ENCODE results near the gene MMP15.

MMP15 gene

DNA sequence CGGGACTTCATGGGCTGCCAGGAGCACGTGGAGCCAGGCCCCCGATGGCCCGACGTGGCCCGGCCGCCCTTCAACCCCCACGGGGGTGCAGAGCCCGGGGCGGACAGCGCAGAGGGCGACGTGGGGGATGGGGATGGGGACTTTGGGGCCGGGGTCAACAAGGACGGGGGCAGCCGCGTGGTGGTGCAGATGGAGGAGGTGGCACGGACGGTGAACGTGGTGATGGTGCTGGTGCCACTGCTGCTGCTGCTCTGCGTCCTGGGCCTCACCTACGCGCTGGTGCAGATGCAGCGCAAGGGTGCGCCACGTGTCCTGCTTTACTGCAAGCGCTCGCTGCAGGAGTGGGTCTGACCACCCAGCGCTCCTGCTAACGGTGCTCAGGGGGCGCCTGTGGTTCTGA is 19.5 kb downstream of the MMP15 start:
- TF ChIP-seq, protein P1, sequence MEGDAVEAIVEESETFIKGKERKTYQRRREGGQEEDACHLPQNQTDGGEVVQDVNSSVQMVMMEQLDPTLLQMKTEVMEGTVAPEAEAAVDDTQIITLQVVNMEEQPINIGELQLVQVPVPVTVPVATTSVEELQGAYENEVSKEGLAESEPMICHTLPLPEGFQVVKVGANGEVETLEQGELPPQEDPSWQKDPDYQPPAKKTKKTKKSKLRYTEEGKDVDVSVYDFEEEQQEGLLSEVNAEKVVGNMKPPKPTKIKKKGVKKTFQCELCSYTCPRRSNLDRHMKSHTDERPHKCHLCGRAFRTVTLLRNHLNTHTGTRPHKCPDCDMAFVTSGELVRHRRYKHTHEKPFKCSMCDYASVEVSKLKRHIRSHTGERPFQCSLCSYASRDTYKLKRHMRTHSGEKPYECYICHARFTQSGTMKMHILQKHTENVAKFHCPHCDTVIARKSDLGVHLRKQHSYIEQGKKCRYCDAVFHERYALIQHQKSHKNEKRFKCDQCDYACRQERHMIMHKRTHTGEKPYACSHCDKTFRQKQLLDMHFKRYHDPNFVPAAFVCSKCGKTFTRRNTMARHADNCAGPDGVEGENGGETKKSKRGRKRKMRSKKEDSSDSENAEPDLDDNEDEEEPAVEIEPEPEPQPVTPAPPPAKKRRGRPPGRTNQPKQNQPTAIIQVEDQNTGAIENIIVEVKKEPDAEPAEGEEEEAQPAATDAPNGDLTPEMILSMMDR (IDR thresholded peaks at IDR 0.05; ENCODE audit: low read depth, low read length, missing control alignments), result no peak
- H3K4me3 ChIP-seq (replicated peaks; ENCODE audit: low read depth, low read length), result no peak overlapping the region
- no peak for DNase-seq (ENCODE audit: extremely low read depth, low read depth)

DNA sequence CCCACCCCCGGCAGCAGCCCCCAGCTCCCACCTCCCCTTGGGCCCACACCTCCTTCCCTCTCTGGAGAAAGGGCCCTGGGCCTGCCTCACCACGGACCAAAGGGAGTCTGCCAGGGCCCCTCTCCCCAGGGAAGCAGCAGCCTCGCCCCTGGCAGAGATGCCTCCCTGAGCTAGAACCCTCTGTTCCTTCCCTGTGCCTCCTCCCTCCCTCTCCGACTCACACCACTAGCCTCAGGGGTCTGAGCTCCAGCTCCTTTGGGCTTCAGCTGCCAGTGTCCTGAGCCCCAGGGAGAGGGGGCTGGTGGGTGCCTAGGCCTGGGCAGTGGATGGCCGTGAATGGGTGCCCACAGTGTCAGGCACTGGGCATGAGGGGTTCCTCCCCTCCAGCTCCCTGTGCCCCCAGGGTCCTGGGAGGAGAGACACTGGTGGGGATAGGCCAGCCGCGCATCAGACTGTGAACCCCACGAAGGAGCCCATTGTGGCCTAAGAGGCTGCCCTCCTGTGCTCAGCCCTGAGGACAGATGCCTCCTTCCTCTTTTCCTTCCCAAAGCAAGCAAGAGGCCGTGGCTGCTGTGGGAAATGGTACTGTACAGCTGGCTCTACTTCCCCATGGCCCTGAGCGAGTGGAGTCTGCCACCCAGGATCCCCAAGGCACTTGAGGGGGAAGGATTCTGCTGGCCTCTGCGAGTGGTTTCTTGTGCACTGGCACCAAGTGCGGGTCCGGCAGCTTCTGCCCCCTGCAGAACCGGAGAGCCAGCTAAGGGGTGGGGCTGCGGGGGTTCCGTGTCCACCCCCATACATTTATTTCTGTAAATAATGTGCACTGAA is 20.7 kb downstream of the MMP15 start:
- no peak overlapping the region for H3K4me3 ChIP-seq (replicated peaks; ENCODE audit: low read depth, low read length)
- no peak for DNase-seq (ENCODE audit: extremely low read depth, low read depth)
- TF ChIP-seq, protein P1 (IDR thresholded peaks at IDR 0.05; ENCODE audit: low read depth, low read length, missing control alignments), result no peak

DNA sequence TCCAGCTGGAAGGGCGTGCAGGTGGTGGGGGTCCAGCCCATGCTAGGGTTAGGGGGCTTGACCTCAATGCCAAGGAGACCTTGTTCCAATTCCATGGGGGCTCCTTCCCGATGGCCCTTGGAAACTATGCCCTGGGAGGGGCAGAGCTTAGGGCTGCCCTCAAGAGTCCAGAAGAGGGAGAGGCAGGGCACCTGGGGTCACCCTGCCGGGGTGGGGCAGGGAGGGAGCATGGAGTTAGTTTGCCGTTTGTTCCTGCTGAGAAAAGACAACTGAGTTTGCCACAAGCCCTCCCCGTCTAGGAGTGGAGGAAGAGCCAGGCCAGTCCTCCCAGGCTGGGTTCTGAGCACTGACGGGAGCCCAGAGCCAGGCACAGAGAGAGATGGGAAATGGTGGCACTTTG is 21.4 kb downstream of the MMP15 start:
- TF ChIP-seq, protein P1 (IDR thresholded peaks at IDR 0.05; ENCODE audit: low read depth, low read length, missing control alignments), result no peak
- H3K4me3 ChIP-seq (replicated peaks; ENCODE audit: low read depth, low read length), result no peak overlapping the region
- no peak for DNase-seq (ENCODE audit: extremely low read depth, low read depth)

DNA sequence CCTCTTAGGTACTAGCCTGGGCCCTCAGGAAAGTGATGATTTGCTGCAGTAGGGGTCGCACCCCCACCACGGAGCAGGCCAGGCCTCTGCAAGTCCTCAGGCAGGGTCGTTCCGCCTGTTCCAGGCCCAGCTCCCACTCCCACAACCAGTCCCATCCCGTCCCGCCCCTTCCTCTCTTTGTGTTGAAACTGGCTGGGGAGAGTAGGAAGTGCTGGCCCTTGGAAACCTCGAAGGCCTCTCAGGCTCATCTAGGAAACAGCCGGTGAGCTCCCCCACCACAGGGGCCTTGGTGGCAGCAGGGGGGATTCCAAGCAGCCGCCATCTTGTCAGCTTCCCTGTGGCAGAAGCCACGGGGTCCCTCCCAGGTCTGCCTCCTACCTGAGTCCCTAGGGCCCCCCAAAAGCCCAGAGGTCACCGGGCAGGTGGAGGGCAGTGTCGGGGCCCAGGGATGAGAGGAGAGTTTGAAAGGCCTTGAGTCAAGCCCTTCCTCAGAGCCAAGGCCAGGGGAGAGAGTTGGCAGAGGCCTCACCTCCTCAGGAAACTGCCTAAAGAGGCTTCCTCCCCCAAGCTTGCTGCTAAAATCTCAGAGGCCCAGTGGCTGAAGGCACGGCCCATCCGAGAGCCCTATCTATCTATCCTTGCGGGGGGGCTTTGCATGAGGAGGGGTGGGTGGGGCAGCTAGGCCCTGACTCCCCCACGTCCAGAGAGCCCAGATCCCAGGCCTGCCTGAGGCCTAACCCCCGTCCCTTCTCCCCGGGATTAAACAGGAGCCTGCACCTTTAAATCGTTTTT is 22.2 kb downstream of the MMP15 start:
- no peak overlapping the region for H3K4me3 ChIP-seq (replicated peaks; ENCODE audit: low read depth, low read length)
- TF ChIP-seq, protein P1 (IDR thresholded peaks at IDR 0.05; ENCODE audit: low read depth, low read length, missing control alignments), result no peak
- no peak for DNase-seq (ENCODE audit: extremely low read depth, low read depth)

DNA sequence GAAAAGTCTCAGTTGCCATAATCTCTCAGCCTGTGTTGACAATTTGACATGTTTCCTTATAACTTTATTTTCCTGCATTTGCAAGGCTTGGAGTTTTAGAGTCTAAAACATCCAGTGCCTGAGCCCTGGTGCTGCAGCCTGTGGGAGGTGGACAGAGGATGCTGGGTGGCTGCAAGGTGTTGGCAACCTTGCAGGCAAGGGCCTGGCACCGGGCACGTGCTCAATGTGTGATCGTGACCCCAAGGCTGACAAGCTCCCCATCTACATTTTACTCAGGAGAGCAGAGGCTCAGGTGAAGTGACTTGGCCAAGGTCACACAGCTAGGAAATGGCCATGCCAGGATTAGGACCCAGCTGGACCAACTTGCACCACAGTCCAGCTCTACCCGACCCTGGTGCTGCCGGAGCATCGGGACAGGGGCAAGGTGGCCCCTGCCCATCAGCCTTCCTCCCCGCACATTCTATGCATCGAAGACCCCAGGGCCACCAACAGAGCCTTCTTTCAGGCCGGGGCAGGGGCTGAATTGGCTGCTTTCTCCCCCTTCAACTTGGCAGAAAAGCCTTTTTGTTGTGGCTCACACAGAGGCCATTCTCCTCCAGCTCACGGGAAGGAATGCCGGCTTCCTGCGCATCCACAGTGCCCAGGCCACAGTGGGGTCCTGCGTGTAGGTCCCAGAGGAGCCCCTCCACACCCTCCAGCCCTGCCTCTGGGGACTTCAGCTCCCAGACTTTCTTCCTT is 23.1 kb downstream of the MMP15 start:
- no peak for DNase-seq (ENCODE audit: extremely low read depth, low read depth)
- TF ChIP-seq, protein P1 (IDR thresholded peaks at IDR 0.05; ENCODE audit: low read depth, low read length, missing control alignments), result no peak
- no peak overlapping the region for H3K4me3 ChIP-seq (replicated peaks; ENCODE audit: low read depth, low read length)

DNA sequence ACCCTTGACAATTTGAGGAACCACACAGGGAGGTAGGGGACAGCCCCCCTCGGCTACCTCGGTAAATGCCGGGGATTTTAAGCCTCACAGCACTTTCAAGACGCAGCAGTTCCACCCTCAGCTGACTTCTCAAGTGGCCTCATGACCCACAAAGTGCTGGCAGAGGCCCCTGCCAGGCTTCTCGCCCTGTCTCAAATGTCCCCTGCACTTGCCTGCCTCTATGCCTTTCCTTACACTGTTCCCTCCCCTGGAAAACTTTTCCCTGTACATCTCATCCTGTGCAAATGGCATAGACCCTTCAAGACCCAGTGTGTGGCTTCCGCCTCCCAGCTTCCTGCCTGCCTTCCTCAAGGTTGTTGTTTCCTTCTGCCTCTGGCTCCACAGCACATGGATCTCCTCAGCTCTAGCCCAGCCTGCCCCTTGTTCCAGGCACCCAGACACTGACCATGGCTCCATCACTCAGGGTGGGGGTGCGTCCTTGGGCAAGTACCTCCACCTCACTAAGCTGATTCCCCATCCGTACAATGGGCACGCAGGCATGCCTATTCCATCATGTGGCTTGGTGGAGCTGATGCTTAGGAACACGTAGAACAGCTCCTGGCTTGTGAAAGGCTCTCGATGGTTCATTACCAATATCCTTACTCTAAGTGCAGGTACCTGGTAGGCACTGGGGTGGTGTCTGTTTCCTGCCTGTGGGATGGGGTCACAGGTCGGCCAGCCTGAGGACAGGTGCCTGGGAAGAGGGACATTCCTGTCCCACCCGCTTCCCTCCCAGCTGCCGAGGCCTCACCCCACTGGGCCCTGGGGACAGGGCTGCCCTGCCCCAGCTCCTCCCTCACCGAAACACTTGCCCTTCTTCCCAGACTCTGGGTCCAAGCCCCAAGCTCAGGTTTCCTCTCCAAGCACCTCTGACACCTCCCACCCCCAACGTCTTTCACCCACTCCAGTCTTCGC is 24.0 kb downstream of the MMP15 start:
- TF ChIP-seq, protein P1 (IDR thresholded peaks at IDR 0.05; ENCODE audit: low read depth, low read length, missing control alignments), result no peak
- H3K4me3 ChIP-seq (replicated peaks; ENCODE audit: low read depth, low read length), result no peak overlapping the region
- no peak for DNase-seq (ENCODE audit: extremely low read depth, low read depth)
